NB4 (cell line): ENCODE measurements around the gene TTN.

ENCODE experiments used
- DNase-seq: peaks from one replicate; pipeline ENCODE4 v3.0.0; 2010; ENCODE audit warnings: low read depth
- H3K4me3 ChIP-seq: one replicate; pipeline ENCODE4 v1.5.1; 2011; ENCODE audit warnings: mild to moderate bottlenecking, low read depth, low read length, moderate library complexity
- CTCF ChIP-seq: IDR thresholded peaks from one replicate; pipeline ENCODE4 v1.5.1; 2012; ENCODE audit warnings: low read depth, low read length
- MYC ChIP-seq: IDR thresholded peaks from 2 replicates; pipeline ENCODE4 v1.6.1; 2011; ENCODE audit warnings: low read depth, low read length
- POLR2A ChIP-seq: IDR thresholded peaks from 2 replicates; pipeline ENCODE4 v1.6.1; 2011; ENCODE audit warnings: mild to moderate bottlenecking; ENCODE audit not compliant: insufficient read length; ENCODE audit errors: extremely low read depth
- TF ChIP-seq, protein P1 (sequence below): IDR thresholded peaks from 2 replicates; pipeline ENCODE4 v1.6.1; 2011; ENCODE audit warnings: low read depth, low read length

TTN gene

GRCh38 chr2:178628605-178629004, 178.6 kb downstream of the TTN start:
- DNase-seq = no peak
- H3K4me3 ChIP-seq = no peak overlapping the region
- TF ChIP-seq CTCF = no peak
- TF ChIP-seq, protein P1, sequence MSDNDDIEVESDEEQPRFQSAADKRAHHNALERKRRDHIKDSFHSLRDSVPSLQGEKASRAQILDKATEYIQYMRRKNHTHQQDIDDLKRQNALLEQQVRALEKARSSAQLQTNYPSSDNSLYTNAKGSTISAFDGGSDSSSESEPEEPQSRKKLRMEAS = no peak
- no peak for TF ChIP-seq POLR2A
- no peak for TF ChIP-seq MYC

GRCh38 chr2:178627401-178627800, 179.8 kb downstream of the TTN start:
- H3K4me3 ChIP-seq = no peak overlapping the region
- DNase-seq = no peak

DNA sequence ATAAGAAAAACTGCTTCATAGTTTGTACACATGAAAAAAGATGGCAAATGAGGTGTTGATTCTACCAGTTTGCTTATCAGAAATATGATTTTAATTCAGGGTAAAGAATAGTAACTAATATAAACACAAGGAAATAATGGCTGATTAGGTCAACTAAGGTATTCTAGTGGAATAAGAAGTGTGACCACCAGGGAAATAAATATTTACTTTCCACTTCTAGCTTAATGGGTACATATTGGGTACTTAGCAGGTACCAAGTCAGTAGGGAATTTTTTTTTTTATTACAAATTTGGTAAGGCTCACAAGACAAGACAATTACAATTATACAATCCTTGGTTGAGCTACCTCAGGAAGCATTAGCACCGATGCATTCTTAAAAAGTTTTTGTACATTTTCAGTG, 191.3 kb downstream of the TTN start:
- H3K4me3 ChIP-seq = no peak overlapping the region
- DNase-seq = no peak

More at GRCh38 chr2:178627401-178627800, 179.8 kb downstream of the TTN start:
- TF ChIP-seq MYC (no peak), CTCF (no peak), POLR2A (no peak)
- TF ChIP-seq, protein P1 = no peak

GRCh38 chr2:178602901-178603300, 204.3 kb downstream of the TTN start:
- TF ChIP-seq POLR2A (no peak), MYC (no peak), CTCF (no peak)
- TF ChIP-seq, protein P1 = no peak
- no peak overlapping the region for H3K4me3 ChIP-seq
- DNase-seq = no peak

More for the DNA sequence above, 191.3 kb downstream of the TTN start:
- TF ChIP-seq POLR2A (no peak), CTCF (no peak), MYC (no peak)
- TF ChIP-seq, protein P1 = no peak

GRCh38 chr2:178592655-178593054, 214.6 kb downstream of the TTN start:
- H3K4me3 ChIP-seq = no peak overlapping the region
- DNase-seq = no peak
- TF ChIP-seq CTCF (no peak), MYC (no peak), POLR2A (no peak)
- TF ChIP-seq, protein P1 = no peak

- no peak for TF ChIP-seq CTCF
- no peak for TF ChIP-seq MYC
- no peak for TF ChIP-seq POLR2A
- DNase-seq = no peak
Measured at GRCh38 chr2:178589335-178589734, 217.9 kb downstream of the TTN start.

More at GRCh38 chr2:178589335-178589734, 217.9 kb downstream of the TTN start:
- no peak overlapping the region for H3K4me3 ChIP-seq
